ENCODE measurements around the gene H2AZ1. TPM values are rescaled to one million over a fixed set of nuclear protein-coding genes. Genes with fewer than 3 reads are reported as not detected.
A peak's percentile ranks its signal among the peaks of the same experiment; 100 is the strongest.

H2AZ1 gene
- total RNA-seq, 1 donor from 2014 or later: 60.7 TPM

DNA sequence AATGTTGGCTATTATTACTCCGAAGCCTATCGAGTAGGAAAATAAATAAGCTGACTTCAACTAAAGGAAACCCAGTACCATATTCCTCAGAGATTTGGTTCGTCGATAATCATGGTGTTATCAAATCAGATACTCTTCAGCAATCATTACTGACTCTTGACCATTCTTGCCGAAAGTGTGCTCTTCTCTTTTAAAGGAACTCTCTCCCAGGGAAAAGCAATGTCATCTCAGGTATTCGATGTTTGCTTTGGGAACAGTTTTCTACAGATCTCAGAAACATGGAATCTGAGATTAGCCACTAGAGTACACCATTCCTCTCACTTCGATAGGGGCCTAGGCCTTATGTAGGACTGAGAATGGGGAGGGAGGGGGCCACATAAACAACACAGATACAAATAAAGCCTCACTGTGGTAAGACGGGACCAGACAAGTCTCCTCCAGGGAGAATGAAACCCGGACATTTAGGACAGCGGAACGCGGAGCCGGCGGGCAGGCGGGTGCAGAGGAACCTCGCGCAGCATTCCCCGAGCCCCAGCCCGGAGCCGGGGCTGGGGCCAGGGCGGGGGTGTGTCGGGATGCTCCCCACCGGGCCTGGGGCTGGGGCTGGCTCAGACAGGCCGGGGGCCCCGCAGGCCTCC, 4.2 kb downstream of the H2AZ1 start:
- intact Hi-C loops (cut with micrococcal nuclease): no loop called here
- H3K27me3 ChIP-seq (ENCODE audit: low read depth): no peaks in the 10 kb centered on the region
- H3K4me1 ChIP-seq: peaks cover 77% of the 10 kb centered on the region
- peak overlapping the region; percentile 96 for H3K27ac ChIP-seq (replicated peaks)
- H3K9me3 ChIP-seq (replicated peaks): no peaks in the 10 kb centered on the region
- peak overlapping the region; percentile 95 for H3K4me3 ChIP-seq
- no peak for DNase-seq
- TF ChIP-seq, protein P1, sequence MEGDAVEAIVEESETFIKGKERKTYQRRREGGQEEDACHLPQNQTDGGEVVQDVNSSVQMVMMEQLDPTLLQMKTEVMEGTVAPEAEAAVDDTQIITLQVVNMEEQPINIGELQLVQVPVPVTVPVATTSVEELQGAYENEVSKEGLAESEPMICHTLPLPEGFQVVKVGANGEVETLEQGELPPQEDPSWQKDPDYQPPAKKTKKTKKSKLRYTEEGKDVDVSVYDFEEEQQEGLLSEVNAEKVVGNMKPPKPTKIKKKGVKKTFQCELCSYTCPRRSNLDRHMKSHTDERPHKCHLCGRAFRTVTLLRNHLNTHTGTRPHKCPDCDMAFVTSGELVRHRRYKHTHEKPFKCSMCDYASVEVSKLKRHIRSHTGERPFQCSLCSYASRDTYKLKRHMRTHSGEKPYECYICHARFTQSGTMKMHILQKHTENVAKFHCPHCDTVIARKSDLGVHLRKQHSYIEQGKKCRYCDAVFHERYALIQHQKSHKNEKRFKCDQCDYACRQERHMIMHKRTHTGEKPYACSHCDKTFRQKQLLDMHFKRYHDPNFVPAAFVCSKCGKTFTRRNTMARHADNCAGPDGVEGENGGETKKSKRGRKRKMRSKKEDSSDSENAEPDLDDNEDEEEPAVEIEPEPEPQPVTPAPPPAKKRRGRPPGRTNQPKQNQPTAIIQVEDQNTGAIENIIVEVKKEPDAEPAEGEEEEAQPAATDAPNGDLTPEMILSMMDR (IDR thresholded peaks at IDR 0.05; ENCODE audit: borderline replicate concordance): no peak
- peaks cover 11% of the 10 kb centered on the region for H3K36me3 ChIP-seq

DNA sequence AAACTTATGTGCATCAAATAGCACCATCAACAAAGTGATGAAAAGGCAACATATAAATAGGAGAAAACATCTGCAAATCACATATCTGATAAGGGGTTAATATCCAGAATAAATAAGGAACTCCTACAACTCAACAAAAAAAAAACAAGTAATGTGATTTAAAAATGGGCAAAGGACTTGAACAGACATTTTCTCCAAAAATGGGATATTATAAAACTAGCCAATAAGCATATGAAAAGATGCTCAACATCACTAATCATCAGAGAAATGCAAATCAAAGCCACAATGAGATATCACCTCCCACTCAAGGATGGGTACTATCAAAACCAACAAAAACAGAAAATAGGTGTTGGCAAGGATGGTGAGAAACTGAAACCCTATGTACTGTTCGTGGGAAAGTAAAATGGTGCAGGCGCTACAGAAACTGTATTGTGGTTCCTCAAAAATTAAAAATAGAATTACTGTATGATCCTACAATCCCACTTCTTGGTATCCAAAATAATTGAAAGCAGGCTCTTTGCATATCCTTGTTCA, 6.1 kb downstream of the H2AZ1 start:
- TF ChIP-seq, protein P1 (IDR thresholded peaks at IDR 0.05; ENCODE audit: borderline replicate concordance): no peak
- peaks cover 67% of the 10 kb centered on the region for H3K4me1 ChIP-seq
- DNase-seq: no peak
- H3K27me3 ChIP-seq (ENCODE audit: low read depth): no peaks in the 10 kb centered on the region
- H3K4me3 ChIP-seq: no peak overlapping the region
- peaks cover 11% of the 10 kb centered on the region for H3K36me3 ChIP-seq
- intact Hi-C loops (cut with micrococcal nuclease): loop anchor here (5.0 kb wide), 1 partner anchor 47 kb away; no protein-coding TSS in a partner anchor
- H3K27ac ChIP-seq (replicated peaks): no peak overlapping the region
- H3K9me3 ChIP-seq (replicated peaks): no peaks in the 10 kb centered on the region

- Histone ChIP-seq H3K4me1 (peaks cover 12% of the 10 kb centered on the region), H3K4me3 (no peak overlapping the region), H3K27me3 (ENCODE audit: low read depth) (no peaks in the 10 kb centered on the region), H3K27ac (replicated peaks) (no peak overlapping the region), H3K9me3 (replicated peaks) (peaks cover 26% of the 10 kb centered on the region), H3K36me3 (peaks cover 12% of the 10 kb centered on the region)
- intact Hi-C loops (cut with micrococcal nuclease): no loop called here
- no peak for DNase-seq
- TF ChIP-seq, protein P1 (IDR thresholded peaks at IDR 0.05; ENCODE audit: borderline replicate concordance): no peak
These were observed 11.8 kb downstream of the H2AZ1 start for GRCh38 chr4:99938243-99938753.

- intact Hi-C loops (cut with micrococcal nuclease): no loop called here
- no peaks in the 10 kb centered on the region for H3K4me1 ChIP-seq
- TF ChIP-seq, protein P1 (IDR thresholded peaks at IDR 0.05; ENCODE audit: borderline replicate concordance): no peak
- H3K4me3 ChIP-seq: no peak overlapping the region
- DNase-seq: no peak
- peaks cover 16% of the 10 kb centered on the region for H3K36me3 ChIP-seq
- H3K27me3 ChIP-seq (ENCODE audit: low read depth): no peaks in the 10 kb centered on the region
- H3K9me3 ChIP-seq (replicated peaks): peaks cover 26% of the 10 kb centered on the region
- H3K27ac ChIP-seq (replicated peaks): no peak overlapping the region
These were observed 15.2 kb downstream of the H2AZ1 start for GRCh38 chr4:99934891-99935290.

DNA sequence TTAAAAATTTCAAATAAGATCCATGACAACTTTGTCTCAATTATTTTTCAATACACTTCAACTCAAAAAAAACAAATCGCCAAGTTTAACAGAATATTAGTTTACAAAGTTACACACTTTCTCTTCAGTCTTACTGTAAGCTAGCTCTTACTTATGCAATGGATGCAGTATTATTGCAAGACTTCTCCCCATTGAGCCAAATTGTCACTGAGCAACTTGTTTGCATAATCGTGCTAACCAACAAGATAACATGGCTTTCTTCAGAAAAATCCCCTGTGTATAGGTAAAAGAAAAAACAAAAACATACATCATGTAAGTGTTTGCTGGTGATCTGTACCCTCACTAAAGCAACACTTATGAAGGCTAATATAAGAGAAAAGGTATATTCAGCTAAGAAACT, 22.5 kb downstream of the H2AZ1 start:
- TF ChIP-seq, protein P1 (IDR thresholded peaks at IDR 0.05; ENCODE audit: borderline replicate concordance): no peak
- H3K27me3 ChIP-seq (ENCODE audit: low read depth): no peaks in the 10 kb centered on the region
- H3K4me3 ChIP-seq: no peak overlapping the region
- intact Hi-C loops (cut with micrococcal nuclease): no loop called here
- H3K27ac ChIP-seq (replicated peaks): no peak overlapping the region
- no peak for DNase-seq
- H3K36me3 ChIP-seq: peaks cover 34% of the 10 kb centered on the region
- no peaks in the 10 kb centered on the region for H3K4me1 ChIP-seq
- no peaks in the 10 kb centered on the region for H3K9me3 ChIP-seq (replicated peaks)

All from left ventricle myocardium inferior (tissue), 1 donor.